ENCODE measurements around the gene OCSTAMP. TPM values are rescaled to one million over a fixed set of nuclear protein-coding genes. Genes with fewer than 3 reads are reported as not detected.

The OCSTAMP gene
- total and polyA plus RNA-seq, 2 experiments from 2014 or later = 0.32 to 0.45 TPM

- no peaks in the 10 kb centered on the region for H3K27me3 ChIP-seq (ENCODE audit: insufficient read depth)
- no peaks in the 10 kb centered on the region for H3F3A ChIP-seq (replicated peaks; ENCODE audit: low read depth)
- Mint-ChIP-seq H3K4me1 (peaks cover 4% of the 10 kb centered on the region; the same call in 2 of the 3 replicates), H3K4me3 (no peak overlapping the region), H3K27ac (no peak overlapping the region), H3K9me3 (no peaks in the 10 kb centered on the region), H3K27me3 (ENCODE audit: insufficient read depth, low read depth, poor library complexity) (peaks cover 3% of the 10 kb centered on the region), H3K36me3 (ENCODE audit: low read depth) (peaks cover 3% of the 10 kb centered on the region; the same call in 1 of the 3 replicates)
- ATAC-seq (no peak), DNase-seq (ENCODE audit: low spot score) (no peak)
- H3K4me2 ChIP-seq = no peak overlapping the region
- no peaks in the 10 kb centered on the region for H3K4me1 ChIP-seq (ENCODE audit: insufficient read depth)
- no peak overlapping the region for H3K27ac ChIP-seq (ENCODE audit: low read depth)
- TF ChIP-seq POLR2AphosphoS5 (IDR thresholded peaks at IDR 0.05; ENCODE audit: low read depth) (no peak), EZH2 (IDR thresholded peaks at IDR 0.05; ENCODE audit: low read depth, unreplicated experiment) (no peak), REST (IDR thresholded peaks at IDR 0.05; ENCODE audit: unreplicated experiment) (no peak), ZNF114 (CRISPR knock-in tag; IDR thresholded peaks at IDR 0.05) (no peak), EZH2phosphoT487 (IDR thresholded peaks at IDR 0.05; ENCODE audit: unreplicated experiment) (no peak), CREB1 (CRISPR knock-in tag; IDR thresholded peaks at IDR 0.05; ENCODE audit: low read depth) (no peak), JUNB (IDR thresholded peaks at IDR 0.05; ENCODE audit: unreplicated experiment) (no peak), ZNF331 (CRISPR knock-in tag; IDR thresholded peaks at IDR 0.05; ENCODE audit: low read depth) (no peak)
- H4K20me1 ChIP-seq (replicated peaks; ENCODE audit: insufficient read depth) = no peaks in the 10 kb centered on the region
- H3K79me2 ChIP-seq (replicated peaks; ENCODE audit: insufficient read depth) = no peaks in the 10 kb centered on the region
- H2AFZ ChIP-seq = no peak overlapping the region
- H3K36me3 ChIP-seq (ENCODE audit: insufficient read depth) = no peaks in the 10 kb centered on the region
- no peaks in the 10 kb centered on the region for H3K9me2 ChIP-seq (ENCODE audit: insufficient read depth)
- no peak overlapping the region for H3K4me3 ChIP-seq
Measured at GRCh38 chr20:46573788-46574584, 23.5 kb upstream of the OCSTAMP start.

- no peaks in the 10 kb centered on the region for H3K27me3 ChIP-seq (ENCODE audit: insufficient read depth)
- H2AFZ ChIP-seq = no peak overlapping the region
- peaks cover 3% of the 10 kb centered on the region; the same call in 1 of the 3 replicates for H3K36me3 Mint-ChIP-seq (ENCODE audit: low read depth)
- H3K4me3 ChIP-seq = no peak overlapping the region
- H3K4me3 Mint-ChIP-seq = no peak overlapping the region
- H3K79me2 ChIP-seq (replicated peaks; ENCODE audit: insufficient read depth) = no peaks in the 10 kb centered on the region
- H3F3A ChIP-seq (replicated peaks; ENCODE audit: low read depth) = no peaks in the 10 kb centered on the region
- no peak for ATAC-seq
- H3K9me3 Mint-ChIP-seq = no peaks in the 10 kb centered on the region
- H3K4me1 ChIP-seq (ENCODE audit: insufficient read depth) = no peaks in the 10 kb centered on the region
- H3K4me2 ChIP-seq = no peak overlapping the region
- DNase-seq (ENCODE audit: low spot score) = no peak
- H3K27ac ChIP-seq (ENCODE audit: low read depth) = no peak overlapping the region
- no peaks in the 10 kb centered on the region for H3K9me2 ChIP-seq (ENCODE audit: insufficient read depth)
- H3K4me1 Mint-ChIP-seq = peaks cover 4% of the 10 kb centered on the region; the same call in 2 of the 3 replicates
- no peak overlapping the region; the same call in 1 of the 2 replicates for H3K27ac Mint-ChIP-seq
- peaks cover 3% of the 10 kb centered on the region for H3K27me3 Mint-ChIP-seq (ENCODE audit: insufficient read depth, low read depth, poor library complexity)
- H3K36me3 ChIP-seq (ENCODE audit: insufficient read depth) = no peaks in the 10 kb centered on the region
- no peaks in the 10 kb centered on the region for H4K20me1 ChIP-seq (replicated peaks; ENCODE audit: insufficient read depth)
- TF ChIP-seq EZH2phosphoT487 (IDR thresholded peaks at IDR 0.05; ENCODE audit: unreplicated experiment) (no peak), CREB1 (CRISPR knock-in tag; IDR thresholded peaks at IDR 0.05; ENCODE audit: low read depth) (no peak), EZH2 (IDR thresholded peaks at IDR 0.05; ENCODE audit: low read depth, unreplicated experiment) (no peak), NANOG (IDR thresholded peaks at IDR 0.05; ENCODE audit: borderline replicate concordance) (no peak), STAT1 (IDR thresholded peaks at IDR 0.05; ENCODE audit: unreplicated experiment) (no peak), ZNF114 (CRISPR knock-in tag; IDR thresholded peaks at IDR 0.05) (no peak), JUNB (IDR thresholded peaks at IDR 0.05; ENCODE audit: unreplicated experiment) (no peak), REST (IDR thresholded peaks at IDR 0.05; ENCODE audit: unreplicated experiment) (no peak), CTCF (conservative IDR thresholded peaks at IDR 0.05; ENCODE audit: low read depth in 2 of 2) (no peak), POLR2AphosphoS5 (IDR thresholded peaks at IDR 0.05; ENCODE audit: low read depth) (no peak), ETS1 (IDR thresholded peaks at IDR 0.05) (no peak)
Measured at GRCh38 chr20:46573234-46573633, 22.8 kb upstream of the OCSTAMP start.

All from GM23338 (cell line).